SU-DHL-6 (cell line): ENCODE data around the gene NFATC1.

Source experiments
- CTCF ChIP-seq: fragments of 200-600 bp; sonication (generic); IDR thresholded peaks from one replicate; pipeline ENCODE4 v1.5.1; 2017; ENCODE audit warnings: antibody characterized with exemption, mild to moderate bottlenecking, low read length, moderate library complexity; ENCODE audit not compliant: insufficient read depth, poor library complexity, severe bottlenecking
- EZH2phosphoT487 ChIP-seq: fragments of 200-600 bp; sonication (generic), shearing (Covaris generic); conservative IDR thresholded peaks from 2 replicates; pipeline ENCODE4 v1.6.1; 2018; ENCODE audit warnings: mild to moderate bottlenecking, antibody characterized with exemption, low read length, moderate library complexity, mixed read lengths

DNA sequence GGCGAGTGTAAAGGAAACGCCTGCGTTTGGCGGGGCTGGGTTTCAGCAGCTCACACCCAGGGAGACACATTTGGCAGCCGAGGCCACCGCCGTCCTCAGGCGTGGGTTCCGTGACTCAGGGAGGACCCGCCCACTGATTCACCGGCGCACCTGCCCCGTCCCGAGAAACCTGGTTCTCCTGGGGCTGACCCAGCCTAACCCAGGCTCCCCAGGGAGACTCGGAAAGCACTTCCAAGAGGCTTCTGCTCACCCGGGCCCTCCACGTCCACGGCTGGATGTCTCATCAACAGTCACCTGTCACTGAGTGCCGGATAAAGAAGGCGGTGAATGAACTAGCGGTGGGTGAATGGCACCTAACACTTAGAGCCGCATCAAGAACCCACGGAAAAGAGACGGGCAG lies 157.4 kb downstream of the NFATC1 start:
- no peak for TF ChIP-seq CTCF
- TF ChIP-seq EZH2phosphoT487, result no peak
